RWPE1 (cell line): ENCODE data around the gene ACTC1.

Experiments used
- CTCF ChIA-PET: fragments of 350-600 bp; sonication (Branson Sonifier 250); formaldehyde crosslinking; extraction: SDS; loops from one replicate; lab custom pipeline; 2021; lab: Yijun Ruan, JAX
- POLR2A ChIA-PET: fragments of 400-600 bp; formaldehyde crosslinking; extraction: SDS; loops from one replicate; lab custom pipeline; 2020; ENCODE audit warnings: antibody characterized with exemption; ENCODE audit not compliant: low non-redundant PET; lab: Yijun Ruan, JAX
- DNase-seq: peaks from one replicate; pipeline ENCODE4 v3.0.0; 2012; ENCODE audit warnings: low spot score
- H3K27ac ChIP-seq: fragments of 450-650 bp; 2 replicates; pipeline ENCODE4 v1.5.1; 2017
- TF ChIP-seq, protein P1 (sequence below): fragments of 450-650 bp; conservative IDR thresholded peaks from 2 replicates; pipeline ENCODE4 v1.5.1; 2017; ENCODE audit warnings: low read depth, mild to moderate bottlenecking

ACTC1 gene

DNA sequence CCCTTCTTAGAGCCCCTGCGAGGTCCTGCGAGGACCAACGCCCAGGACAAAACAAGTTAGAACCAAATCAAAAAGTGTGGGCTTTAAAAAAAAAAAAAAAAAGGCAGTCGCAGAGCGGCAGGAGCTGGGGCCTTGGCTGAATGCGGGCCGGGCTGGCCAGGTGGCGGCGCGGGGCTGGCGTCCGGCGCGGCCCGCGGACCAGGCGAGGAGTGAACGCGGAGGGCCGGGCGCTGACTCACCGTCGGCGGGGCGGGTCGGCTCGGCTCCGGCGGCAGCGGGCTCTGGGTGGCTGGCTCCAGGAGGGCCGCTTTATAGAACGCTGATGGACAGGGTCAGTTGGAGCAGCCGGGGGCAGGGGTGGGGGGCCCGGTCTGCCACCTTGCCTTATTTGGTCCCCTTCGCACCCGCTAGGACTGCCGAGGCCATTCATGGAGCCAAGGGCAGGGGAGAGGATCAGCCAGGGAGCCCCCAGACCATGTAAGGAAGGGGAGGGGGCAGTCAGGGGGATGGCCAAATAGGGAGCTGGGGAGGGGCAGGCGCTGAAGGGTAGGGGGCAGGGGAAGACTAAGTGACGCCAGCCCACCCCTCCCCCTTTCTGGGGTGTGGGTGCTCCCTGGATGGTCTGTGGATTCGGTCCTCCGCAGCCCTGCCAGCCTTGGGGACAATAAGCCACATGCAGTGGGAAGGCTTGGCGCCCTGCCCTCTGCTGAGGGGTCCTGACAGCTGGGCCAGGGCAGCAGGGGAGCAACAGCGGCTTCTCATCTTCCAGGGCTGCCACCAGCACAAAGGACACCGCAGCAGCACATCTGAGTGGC is at the start of gene ACTC1:
Gene ACTC1, minus strand, starts transcription at position 283 of the 815 bp plus-strand sequence. CDS start 741 bp downstream, outside the sequence.
- H3K27ac ChIP-seq: no peak within 1 kb of the TSS
- DNase-seq: peak; percentile 69
- TF ChIP-seq, protein P1, sequence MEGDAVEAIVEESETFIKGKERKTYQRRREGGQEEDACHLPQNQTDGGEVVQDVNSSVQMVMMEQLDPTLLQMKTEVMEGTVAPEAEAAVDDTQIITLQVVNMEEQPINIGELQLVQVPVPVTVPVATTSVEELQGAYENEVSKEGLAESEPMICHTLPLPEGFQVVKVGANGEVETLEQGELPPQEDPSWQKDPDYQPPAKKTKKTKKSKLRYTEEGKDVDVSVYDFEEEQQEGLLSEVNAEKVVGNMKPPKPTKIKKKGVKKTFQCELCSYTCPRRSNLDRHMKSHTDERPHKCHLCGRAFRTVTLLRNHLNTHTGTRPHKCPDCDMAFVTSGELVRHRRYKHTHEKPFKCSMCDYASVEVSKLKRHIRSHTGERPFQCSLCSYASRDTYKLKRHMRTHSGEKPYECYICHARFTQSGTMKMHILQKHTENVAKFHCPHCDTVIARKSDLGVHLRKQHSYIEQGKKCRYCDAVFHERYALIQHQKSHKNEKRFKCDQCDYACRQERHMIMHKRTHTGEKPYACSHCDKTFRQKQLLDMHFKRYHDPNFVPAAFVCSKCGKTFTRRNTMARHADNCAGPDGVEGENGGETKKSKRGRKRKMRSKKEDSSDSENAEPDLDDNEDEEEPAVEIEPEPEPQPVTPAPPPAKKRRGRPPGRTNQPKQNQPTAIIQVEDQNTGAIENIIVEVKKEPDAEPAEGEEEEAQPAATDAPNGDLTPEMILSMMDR: 0 out of 2 replicates have a peak, but pooled peaks have one; percentile 9
- ChIA-PET POLR2A (no interaction called here), CTCF (interaction anchor here (0.6 to 0.8 kb wide), 3 partner anchors 17 to 87 kb away, joined by 3 to 4 read pairs (median 3); no protein-coding TSS in a partner anchor)

- H3K27ac ChIP-seq: no peak overlapping the region
- CTCF ChIA-PET: no interaction called here
- POLR2A ChIA-PET: no interaction called here
- no peak for DNase-seq
- TF ChIP-seq, protein P1: no peak
Observed at GRCh38 chr15:34841262-34841725, 45.9 kb upstream of the ACTC1 start.

- no peak for DNase-seq
- CTCF ChIA-PET: no interaction called here
- no peak overlapping the region for H3K27ac ChIP-seq
- POLR2A ChIA-PET: no interaction called here
- TF ChIP-seq, protein P1: no peak
Observed at GRCh38 chr15:34838282-34838681, 42.9 kb upstream of the ACTC1 start.

DNA sequence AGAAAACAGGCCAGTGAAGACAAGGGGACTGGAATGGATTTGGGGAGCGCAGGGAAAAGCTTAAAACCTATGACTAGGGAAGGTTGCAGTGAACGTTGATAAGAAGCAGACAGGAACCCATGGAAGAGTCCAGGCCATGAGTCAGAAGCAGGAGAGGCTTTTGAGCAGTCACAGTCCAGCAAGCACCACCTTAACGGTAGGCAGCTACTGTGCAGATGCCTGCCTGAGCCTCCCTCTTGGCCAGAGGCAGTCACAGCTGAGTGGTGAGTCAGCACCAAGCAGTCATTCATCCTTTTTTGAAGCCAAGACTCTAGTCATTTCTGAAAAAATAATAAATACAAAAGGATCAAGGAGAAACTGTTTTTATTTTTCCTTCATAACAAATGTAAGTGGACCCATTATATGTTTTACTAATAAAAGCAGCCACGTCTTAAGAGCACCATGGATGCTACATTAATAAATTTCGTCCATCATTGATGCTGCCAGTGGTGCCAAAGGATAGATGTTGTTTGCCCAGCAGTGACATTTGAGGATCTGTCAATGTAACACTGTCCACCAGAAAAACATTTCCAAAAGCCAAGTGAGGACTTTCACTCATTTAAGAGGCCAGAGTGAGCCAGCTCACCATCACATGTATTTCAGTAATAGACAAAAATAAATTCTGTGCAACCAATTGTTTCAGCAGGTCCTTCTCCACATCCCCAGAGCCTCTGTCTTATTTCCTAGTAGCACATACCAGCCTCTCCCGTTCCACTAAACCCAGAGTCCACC is 42.1 kb upstream of the ACTC1 start:
- peak; percentile 71 for DNase-seq
- ChIA-PET CTCF (interaction anchor here (0.6 to 0.7 kb wide), 2 partner anchors 17 to 1039 kb away, joined by 3 to 5 read pairs; no protein-coding TSS in a partner anchor), POLR2A (interaction anchor here (0.6 kb wide), 1 partner anchor 242 kb away, joined by 3 read pairs; no protein-coding TSS in a partner anchor)
- no peak overlapping the region for H3K27ac ChIP-seq
- TF ChIP-seq, protein P1: no peak

- TF ChIP-seq, protein P1: no peak
- no peak for DNase-seq
- CTCF ChIA-PET: interaction anchor here (0.8 kb wide), 1 partner anchor 117 kb away, joined by 4 read pairs; no protein-coding TSS in a partner anchor
- POLR2A ChIA-PET: no interaction called here
- no peak overlapping the region for H3K27ac ChIP-seq
Observed at GRCh38 chr15:34828145-34828911, 33.0 kb upstream of the ACTC1 start.

GRCh38 chr15:34821831-34822230 is 26.5 kb upstream of the ACTC1 start:
- no peak for DNase-seq
- TF ChIP-seq, protein P1: no peak
- H3K27ac ChIP-seq: no peak overlapping the region
- ChIA-PET CTCF (interaction anchor here (0.5 kb wide), 1 partner anchor 13 kb away, joined by 3 read pairs; no protein-coding TSS in a partner anchor), POLR2A (no interaction called here)
